ENCODE data around the gene ABTB2.

- TF ChIP-seq CTCF (conservative IDR thresholded peaks at IDR 0.05 in 1 of 2, IDR thresholded peaks at IDR 0.05 in 1 of 2; ENCODE audit: low read depth in 1 of 2, low read length in 2 of 2) (no peak), EZH2 (IDR thresholded peaks at IDR 0.05; ENCODE audit: low read length, missing control alignments) (no peak)
These were observed 86.1 kb downstream of the ABTB2 start for GRCh38 chr11:34271727-34272126.
